ENCODE measurements around the gene TMEM151B.
"Not testable (repeated sequence)": the region's sequence is repeated elsewhere in the genome, so short reads cannot be mapped to it uniquely, and the experiment has no call there.

TMEM151B gene

DNA sequence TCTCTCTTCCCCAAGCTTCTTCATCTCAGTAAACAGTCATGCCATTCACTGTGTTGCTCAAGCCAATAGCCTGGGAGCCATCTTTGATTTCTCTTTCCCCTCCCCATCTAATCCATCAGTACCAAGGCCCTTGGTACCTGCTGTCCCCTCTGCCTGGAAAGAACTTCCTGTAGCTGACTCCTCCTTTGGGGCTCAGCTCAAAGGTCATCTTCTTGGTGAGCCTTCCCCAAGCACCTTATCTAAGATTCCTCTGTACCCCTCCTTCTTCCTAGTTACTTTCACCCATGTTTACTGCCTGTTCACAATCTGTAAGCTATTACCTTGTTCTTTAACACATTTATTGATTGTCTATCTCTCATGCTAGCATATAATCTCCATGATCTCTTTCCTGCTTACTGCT lies 39.4 kb downstream of the TMEM151B start:
- TF ChIP-seq, protein P1, sequence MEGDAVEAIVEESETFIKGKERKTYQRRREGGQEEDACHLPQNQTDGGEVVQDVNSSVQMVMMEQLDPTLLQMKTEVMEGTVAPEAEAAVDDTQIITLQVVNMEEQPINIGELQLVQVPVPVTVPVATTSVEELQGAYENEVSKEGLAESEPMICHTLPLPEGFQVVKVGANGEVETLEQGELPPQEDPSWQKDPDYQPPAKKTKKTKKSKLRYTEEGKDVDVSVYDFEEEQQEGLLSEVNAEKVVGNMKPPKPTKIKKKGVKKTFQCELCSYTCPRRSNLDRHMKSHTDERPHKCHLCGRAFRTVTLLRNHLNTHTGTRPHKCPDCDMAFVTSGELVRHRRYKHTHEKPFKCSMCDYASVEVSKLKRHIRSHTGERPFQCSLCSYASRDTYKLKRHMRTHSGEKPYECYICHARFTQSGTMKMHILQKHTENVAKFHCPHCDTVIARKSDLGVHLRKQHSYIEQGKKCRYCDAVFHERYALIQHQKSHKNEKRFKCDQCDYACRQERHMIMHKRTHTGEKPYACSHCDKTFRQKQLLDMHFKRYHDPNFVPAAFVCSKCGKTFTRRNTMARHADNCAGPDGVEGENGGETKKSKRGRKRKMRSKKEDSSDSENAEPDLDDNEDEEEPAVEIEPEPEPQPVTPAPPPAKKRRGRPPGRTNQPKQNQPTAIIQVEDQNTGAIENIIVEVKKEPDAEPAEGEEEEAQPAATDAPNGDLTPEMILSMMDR (IDR thresholded peaks at IDR 0.05; ENCODE audit: extremely low read depth, insufficient read depth, missing control alignments) = no peak
- DNase-seq (ENCODE audit: low spot score) = peak; percentile 6
- in situ Hi-C loops (cut with MboI; ENCODE audit: low pct_unique_long_range_greater_than_20kb, low sequenced_read_pairs, unreplicated experiment) = no loop called here

DNA sequence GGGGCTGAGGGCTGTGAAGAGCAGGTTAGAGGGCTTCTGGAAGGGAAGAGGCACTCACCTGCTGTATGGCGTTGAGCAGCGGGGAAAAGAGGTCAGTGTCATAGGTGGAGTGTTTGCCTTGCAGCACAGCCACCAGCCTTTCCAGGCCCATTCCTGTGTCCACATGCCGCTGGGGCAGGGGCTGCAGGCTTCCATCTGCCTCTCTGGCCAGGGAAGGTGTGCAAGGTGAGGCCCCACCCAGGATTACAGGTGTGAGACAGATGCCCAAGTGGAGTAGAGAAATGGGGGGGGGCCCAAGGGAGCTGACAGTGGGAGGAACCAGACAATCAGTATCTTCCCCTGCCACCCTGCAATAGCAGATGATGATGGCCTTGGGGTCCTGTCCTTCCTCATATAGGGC lies 40.0 kb downstream of the TMEM151B start:
- no peak for DNase-seq (ENCODE audit: low spot score)
- TF ChIP-seq, protein P1 (IDR thresholded peaks at IDR 0.05; ENCODE audit: extremely low read depth, insufficient read depth, missing control alignments) = no peak
- in situ Hi-C loops (cut with MboI; ENCODE audit: low pct_unique_long_range_greater_than_20kb, low sequenced_read_pairs, unreplicated experiment) = no loop called here

DNA sequence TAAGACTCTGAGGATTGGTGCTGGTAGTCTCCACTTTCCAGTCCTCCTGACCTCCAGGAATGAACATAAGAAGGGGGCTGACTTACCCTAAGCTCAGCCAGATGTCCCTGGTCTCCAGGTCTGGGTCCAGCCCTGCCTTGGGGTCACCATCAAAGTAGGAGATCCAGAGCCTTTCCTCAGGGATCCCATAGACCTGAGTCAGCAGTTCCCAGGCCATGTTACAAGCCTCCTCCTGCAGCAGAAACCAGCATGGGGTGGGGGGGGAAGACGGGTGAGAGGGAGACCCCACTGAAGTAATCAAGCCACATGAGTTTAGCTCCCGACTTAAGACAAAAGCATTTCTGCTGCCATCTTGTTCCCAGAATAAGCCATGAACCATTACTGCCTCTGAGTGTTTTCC lies 41.1 kb downstream of the TMEM151B start:
- in situ Hi-C loops (cut with MboI; ENCODE audit: low pct_unique_long_range_greater_than_20kb, low sequenced_read_pairs, unreplicated experiment) = no loop called here
- TF ChIP-seq, protein P1 (IDR thresholded peaks at IDR 0.05; ENCODE audit: extremely low read depth, insufficient read depth, missing control alignments) = no peak
- DNase-seq (ENCODE audit: low spot score) = no peak

DNA sequence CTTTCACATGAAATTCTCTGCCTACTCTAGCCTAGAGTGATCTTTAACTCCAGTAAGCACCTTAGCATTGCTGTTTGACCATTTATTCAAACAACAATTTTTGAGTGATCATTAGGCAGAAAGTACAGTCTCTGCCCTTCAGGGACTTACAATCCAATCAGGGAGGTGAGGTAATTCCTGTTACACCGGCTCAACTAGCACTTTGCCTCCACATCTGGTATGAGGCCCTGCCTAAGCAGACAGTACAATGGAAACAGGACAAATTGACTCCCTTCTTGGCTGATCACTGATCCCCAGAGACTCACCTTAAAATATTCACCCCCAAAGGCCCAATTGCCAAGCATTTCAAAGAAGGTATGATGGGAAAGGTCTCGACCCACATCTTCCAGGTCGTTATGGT lies 41.5 kb downstream of the TMEM151B start:
- TF ChIP-seq, protein P1 (IDR thresholded peaks at IDR 0.05; ENCODE audit: extremely low read depth, insufficient read depth, missing control alignments) = no peak
- no peak for DNase-seq (ENCODE audit: low spot score)
- in situ Hi-C loops (cut with MboI; ENCODE audit: low pct_unique_long_range_greater_than_20kb, low sequenced_read_pairs, unreplicated experiment) = no loop called here

DNA sequence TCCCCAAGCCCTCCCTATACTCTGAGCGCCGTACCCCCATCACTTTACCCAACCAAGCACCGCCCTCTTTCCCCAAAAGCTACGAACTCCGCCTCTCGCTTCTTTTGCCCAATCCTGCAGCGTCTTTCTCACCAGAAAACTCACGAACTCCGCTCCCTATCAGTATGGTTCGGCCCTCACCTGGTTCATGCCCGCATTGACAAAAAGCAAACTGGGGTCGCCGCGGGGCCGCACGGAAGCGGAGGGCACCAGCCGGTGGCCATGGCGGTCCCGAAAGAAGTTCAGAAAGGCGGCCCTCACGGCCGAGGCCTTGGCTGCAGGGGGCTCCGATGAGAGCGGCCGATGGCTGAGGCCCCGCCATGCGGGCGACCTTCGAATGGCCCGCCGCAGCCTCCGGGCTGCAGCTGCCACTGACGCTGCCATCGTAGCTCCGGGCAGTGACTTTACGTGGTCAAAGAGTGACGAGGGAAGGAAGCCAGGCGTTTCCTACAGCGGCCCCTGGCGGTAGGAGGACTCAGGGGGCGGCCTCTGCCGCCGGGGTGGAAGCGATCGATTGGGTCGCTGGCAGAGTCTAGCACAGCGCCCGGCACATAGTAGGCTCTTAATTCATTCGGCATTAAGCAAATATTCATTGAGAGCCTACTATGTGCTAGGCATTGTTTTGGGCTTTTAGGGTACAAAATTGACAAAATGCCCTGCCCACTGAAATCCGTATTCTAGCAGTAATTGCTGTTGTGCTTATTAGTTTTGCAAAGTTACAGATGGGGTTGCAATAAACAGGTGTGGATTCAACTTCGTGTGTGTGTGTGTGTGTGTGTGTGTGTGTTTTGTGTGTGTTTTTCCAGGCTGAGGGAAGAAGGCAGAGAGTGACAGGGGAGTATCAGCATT lies 42.9 kb downstream of the TMEM151B start, which contains the start of gene AARS2:
TSS of gene AARS2 (minus strand) at position 447 of the 888 bp plus-strand sequence. CDS start at position 423, 24 bp downstream.
- in situ Hi-C loops (cut with MboI; ENCODE audit: low pct_unique_long_range_greater_than_20kb, low sequenced_read_pairs, unreplicated experiment) = no loop called here
- DNase-seq (ENCODE audit: low spot score) = peak; percentile 89
- TF ChIP-seq, protein P1 (IDR thresholded peaks at IDR 0.05; ENCODE audit: extremely low read depth, insufficient read depth, missing control alignments) = peak; percentile 98

DNA sequence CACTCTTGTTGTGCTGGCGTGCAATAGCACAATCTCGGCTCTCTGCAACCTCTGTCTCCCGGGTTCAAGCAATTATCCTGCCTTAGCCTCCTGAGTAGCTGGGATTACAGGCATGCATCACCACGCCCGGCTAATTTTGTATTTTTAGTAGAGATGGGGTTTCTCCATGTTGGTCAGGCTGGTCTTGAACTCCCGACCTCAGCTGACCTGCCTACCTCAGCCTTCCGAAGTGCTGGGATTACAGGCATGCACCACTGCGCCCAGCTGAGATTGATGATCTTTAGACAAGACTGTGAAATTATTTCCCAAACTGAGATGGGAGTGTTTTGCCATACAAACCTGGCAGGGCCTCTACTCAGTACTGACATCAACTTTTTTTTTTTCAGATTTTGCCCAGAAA lies 44.4 kb downstream of the TMEM151B start:
- DNase-seq (ENCODE audit: low spot score); in situ Hi-C loops (cut with MboI; ENCODE audit: low pct_unique_long_range_greater_than_20kb, low sequenced_read_pairs, unreplicated experiment): not testable (repeated sequence)

DNA sequence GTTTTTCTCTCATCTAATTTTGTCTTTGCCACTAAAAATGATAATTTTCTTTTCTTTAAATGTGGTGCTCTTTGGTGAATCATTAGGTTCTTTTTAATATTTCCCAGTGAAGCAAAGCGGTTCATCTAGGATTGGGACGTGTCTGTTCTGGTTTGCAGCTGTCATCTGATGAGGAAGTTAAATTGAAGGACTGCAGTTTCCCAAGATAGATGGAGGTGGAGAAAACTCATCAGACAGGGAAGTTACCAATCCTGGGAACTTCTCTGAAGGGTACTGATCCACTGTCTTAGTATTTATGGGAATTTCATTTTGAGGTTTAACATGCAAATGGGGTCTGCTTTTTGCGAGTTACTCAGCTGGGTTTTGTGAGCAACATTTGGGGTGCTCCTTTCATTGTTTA lies 45.3 kb downstream of the TMEM151B start:
- in situ Hi-C loops (cut with MboI; ENCODE audit: low pct_unique_long_range_greater_than_20kb, low sequenced_read_pairs, unreplicated experiment) = no loop called here
- no peak for DNase-seq (ENCODE audit: low spot score)
- TF ChIP-seq, protein P1 (IDR thresholded peaks at IDR 0.05; ENCODE audit: extremely low read depth, insufficient read depth, missing control alignments) = no peak

Measured in GM13977 (cell line).